Measurements from ENCODE around the gene RAB7A.
"Not testable (repeated sequence)": the region's sequence is repeated elsewhere in the genome, so short reads cannot be mapped to it uniquely, and the experiment has no call there.

RAB7A gene

DNA sequence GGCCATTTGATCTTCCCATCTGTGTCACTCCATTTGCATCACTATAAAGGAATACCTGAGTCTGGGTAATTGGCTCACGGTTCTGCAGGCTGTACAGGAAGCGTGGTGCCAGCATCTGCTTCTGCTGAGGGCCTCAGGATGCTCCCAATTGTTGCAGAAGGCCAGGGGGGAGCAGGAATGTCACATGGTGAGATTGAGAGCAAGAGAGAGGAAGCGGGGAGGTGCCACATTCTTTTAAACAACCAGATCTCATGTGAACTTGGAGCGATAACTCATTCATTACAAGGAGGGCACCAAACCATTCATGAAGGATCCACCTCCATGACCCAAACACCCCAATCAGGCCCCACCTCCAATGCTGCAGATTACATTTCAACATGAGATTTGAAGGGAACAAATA, 13.1 kb upstream of the RAB7A start:
- no peak for DNase-seq

- no peak for DNase-seq
These were observed 11.0 kb upstream of the RAB7A start for GRCh38 chr3:128714887-128715491.

DNA sequence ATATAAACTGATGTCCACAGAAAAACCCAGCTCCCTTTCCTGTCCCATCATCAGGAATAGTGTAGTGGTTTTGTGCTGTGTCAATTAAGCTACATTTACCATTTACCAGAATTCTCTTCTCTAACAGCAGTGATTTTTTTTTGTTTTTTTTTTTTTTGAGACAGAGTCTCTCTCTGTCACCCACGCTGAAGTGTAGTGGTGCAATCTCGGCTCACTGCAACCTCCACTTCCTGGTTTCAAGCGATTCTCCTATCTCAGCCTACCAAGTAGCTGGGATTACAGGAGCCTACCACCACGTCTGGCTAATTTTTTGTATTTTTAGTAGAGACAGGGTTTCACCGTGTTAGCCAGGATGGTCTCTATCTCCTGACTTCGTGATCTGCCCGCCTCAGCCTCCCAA, 7.1 kb upstream of the RAB7A start:
- not testable (repeated sequence) for DNase-seq

GRCh38 chr3:128720891-128721290, 5.1 kb upstream of the RAB7A start:
- DNase-seq: no peak

DNA sequence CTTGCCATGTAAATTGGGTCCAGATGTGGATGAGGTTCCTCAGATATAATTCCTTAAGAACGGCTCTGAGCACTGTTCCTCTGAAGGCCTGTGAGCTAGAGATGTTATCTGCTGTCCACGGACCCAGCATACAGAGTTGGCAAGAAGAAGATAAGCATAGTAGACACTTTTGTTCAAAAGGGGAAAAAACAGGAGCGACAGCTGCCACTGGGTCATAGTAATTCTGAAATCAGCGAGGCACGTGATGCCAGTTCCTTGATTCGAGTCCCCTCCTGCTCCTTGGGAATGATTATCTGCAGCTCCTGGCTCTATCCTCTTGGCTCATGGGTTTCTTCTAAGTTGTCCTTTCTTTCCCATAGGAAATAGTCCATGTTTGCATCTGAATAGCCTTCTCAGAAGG, 2.5 kb upstream of the RAB7A start:
- DNase-seq: no peak

- DNase-seq: no peak
These were observed 398 bp upstream of the RAB7A start for GRCh38 chr3:128725547-128726022.

DNA sequence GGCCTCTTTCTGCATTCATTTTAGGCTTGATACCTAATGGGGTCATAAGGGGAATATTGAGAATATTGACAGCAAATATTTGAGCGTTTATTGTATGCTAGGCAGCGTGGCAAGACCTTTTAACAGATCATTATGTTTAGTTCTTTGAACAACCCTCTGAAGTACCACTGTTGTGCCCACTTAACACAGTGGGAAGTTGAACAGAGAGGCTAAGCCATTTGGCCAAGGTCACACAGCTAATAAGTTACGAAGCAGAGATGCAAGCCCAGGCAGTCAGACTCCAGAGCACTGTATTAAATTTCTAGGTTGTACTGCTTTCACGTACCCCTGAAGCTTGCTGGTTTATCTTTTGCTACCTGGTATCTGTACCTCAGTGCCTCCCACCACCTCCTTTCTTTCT, 1.1 kb downstream of the RAB7A start:
- no peak for DNase-seq

GRCh38 chr3:128727485-128727884, 1.5 kb downstream of the RAB7A start:
- DNase-seq: no peak

DNA sequence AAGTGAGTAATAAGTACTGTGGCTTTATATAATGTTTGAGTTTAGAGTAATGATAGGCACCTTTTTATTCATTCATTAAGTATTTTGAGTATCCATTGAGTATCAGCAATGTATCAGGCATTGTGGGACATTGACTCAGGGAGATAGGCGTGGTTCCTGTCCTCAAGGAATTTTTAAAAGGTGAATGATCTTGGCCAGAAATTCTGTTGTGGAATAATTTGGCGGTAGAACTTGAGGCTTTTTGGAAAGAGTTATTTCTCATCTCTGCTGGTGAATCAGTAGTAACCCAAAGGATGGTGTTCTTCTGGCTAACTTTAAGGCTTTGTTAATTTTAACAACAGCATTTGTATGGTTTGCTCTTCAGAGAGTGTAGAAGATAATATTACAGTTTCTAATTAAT, 2.0 kb downstream of the RAB7A start:
- no peak for DNase-seq

DNA sequence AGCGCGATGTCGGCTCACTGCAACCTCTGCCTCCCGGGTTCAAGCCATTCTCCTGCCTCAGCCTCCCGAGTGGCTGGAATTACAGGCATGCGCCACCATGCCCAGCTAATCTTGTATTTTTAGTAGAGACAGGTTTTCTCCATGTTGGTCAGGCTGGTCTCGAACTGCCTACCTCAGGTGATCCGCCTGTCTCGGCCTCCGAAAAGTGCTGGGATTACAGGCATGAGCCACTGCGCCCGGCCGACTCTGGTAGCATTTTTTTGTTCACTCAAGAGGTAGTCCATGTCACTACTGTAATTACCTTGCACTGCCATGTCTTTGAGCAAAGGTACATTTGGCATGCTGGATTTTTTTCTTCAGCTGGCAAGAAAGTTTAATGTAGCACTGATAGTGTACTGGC, 2.5 kb downstream of the RAB7A start:
- not testable (repeated sequence) for DNase-seq

- no peak for DNase-seq
These were observed 4.5 kb downstream of the RAB7A start for GRCh38 chr3:128730471-128730870.

DNA sequence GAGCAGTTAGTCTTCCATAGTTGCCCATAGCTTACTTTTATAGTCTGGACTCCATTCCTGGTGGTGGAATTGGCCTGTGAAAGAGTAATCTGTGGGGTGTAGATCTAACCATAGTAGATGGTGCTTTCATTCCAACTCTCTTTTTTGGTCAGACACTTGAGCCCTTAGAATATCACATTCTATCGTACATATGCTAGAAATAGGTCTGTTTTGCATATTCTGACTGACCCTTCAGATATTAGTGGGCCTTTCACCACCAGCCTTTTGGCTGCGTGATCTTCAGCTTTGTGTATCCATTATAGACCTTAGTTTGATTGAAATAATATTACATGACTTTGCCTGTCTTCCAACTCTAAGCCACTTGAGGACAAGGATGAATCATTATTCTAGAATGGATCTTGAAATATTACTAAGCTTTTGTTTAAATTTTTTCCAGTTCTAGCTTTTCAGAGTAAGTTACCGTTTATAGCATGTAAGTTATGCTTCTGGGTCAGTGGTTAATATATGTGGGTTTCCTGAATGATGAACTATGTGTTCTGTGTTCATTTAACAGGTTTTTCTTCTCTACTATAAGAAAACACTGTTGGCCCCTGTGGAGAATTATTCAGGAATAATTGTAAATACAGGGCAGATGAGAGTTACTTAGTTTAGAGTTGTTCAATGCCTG, 8.7 kb downstream of the RAB7A start:
- no peak for DNase-seq

- no peak for DNase-seq
These were observed 9.3 kb downstream of the RAB7A start for GRCh38 chr3:128735287-128735686.

- DNase-seq: no peak
These were observed 9.9 kb downstream of the RAB7A start for GRCh38 chr3:128735884-128736283.

GRCh38 chr3:128736601-128737000, 10.6 kb downstream of the RAB7A start:
- no peak for DNase-seq

DNA sequence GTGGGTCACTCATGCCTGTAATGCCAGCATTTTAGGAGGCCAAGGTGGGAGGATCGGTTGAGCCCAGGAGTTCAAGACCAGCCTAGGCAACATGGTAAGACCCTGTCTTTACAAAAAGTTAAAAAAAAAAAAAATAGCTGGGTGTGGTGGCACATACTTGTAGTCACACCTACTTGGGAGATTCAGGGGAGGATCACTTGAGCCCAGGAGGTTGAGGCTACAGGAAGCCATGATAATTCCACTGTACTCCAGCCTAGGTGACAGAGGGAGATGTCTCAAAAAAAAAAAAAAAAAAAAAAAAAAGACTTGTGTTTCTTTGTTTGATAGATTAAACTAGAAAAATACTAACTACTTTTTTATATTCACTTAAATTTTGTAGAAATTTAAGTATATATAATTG, 14.6 kb downstream of the RAB7A start:
- DNase-seq: no peak

DNA sequence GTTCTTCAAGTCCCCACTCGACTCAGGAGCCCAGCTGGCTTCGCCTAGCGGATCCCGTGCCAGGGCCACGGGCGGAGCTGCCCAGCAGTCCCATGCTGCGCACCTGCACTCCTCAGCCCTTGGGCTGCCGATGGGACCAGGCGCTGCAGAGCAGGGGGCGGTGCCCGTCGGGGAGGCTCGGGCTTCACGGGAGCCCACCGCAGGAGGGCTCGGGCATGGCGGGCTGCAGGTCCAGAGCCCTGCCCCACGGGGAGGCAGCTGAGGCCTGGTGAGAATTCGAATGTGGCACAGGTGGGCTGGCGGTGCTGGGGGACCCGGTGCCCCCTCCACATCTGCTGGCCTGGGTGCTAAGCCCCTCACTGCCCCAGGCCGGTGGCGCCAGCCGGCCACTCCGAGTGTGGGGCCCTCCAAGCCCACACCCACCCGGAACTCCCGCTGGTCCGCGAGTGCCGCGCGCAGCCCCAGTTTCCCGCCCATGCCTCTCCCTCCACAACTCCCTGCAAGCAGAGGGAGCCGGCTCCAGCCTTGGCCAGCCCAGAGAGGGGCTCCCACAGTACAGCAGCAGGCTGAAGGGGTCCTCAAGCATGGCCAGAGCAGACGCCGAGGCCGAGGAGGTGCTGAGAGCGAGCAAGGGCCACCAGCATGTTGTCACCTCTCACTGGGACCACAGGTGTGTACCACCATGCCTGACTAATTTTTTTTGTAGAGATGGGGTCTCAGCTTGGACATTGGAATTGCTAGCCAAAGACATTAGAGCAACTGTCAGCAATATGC, 17.0 kb downstream of the RAB7A start:
- DNase-seq: no peak

- no peak for DNase-seq
These were observed 19.8 kb downstream of the RAB7A start for GRCh38 chr3:128745742-128746141.

DNA sequence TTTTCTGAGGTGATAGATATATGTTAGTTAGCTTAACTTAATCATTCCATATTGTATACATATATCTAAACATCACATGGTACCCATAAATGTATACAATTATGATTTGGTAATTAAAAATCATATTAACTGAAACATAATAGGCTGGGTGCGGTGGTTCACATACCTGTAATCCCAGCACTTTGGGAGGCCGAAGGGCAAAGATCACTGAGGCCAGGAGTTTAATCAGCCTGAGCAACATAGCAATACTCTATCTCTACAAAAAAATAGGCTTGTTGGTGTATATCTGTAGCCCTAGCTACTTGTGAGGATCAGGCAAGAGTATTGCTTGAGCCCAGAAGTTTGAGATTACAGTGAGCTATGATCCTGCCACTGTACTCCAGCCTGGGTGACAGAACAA, 20.9 kb downstream of the RAB7A start:
- DNase-seq: no peak

DNA sequence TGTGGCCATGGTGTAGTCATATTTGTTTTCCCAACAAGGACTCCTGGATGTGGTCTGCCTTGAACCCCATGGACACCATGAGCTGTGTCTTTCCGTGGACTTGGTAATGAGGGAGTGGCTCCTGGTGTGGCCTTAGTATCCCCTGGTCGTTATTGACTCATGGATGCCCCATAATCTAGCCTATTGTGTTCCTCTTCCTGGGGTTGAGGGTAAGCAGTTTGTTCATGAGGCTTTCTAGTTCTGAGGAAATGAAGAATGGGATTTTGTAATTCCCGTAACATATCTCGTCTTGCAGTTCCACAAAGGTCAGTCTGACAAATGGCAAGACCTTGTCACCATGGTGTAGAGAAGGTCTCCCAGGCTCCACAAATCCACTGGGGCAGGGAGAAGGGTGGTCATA, 22.6 kb downstream of the RAB7A start:
- DNase-seq: no peak

DNA sequence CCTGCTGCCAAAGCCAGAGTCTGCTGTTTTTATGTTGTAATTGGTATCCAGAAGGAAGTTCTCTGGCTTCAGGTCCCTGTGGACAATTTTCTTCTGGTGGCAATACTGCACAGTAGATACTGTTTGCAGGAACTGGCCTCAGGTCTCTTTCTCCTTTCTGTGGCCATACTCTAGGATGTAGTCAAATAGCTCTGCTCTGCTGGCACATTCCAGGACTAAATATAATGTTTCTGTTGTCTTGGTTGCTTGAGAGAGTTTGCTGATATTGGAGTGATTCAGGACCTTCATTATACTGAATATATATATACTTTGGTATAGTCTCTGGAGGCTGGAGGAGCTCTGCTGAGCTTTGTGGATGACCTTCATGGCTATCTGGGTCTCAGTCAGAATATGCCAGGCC, 23.1 kb downstream of the RAB7A start:
- no peak for DNase-seq

DNA sequence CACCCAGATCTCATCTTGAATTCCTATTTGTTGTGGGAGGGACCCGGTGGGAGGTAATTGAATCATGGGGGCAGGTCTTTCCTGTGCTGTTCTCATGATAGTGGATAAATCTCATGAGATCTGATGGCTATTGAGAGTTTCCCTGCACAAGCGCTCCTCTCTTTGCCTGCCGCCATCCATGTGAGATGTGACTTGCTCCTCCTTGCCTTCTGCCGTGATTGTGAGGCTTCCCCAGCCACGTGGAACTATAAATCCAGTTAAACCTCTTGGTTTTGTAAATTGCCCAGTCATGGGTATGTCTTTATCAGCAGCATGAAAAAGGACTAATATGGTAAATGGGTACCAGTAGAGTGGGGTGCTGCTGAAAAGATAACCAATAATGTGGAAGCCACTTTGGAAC, 23.6 kb downstream of the RAB7A start:
- not testable (repeated sequence) for DNase-seq

DNA sequence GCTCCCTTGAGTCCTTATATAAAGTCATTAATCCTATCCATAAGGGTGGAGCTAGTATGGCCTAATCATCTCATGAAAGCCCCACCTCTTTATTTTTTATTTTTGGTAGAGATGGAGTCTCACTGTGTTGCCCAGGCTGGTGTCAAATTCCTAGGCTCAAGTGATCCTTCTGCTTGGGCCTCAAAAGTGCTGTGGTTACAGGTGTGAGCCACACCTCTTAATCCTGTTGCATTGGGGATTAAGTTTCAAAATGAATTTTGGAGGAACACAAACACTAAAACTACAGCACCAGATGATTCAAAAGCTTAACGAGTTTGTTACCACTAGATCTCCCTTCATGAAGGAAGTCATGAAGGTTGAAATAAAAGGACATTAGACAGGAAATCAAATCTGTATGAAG, 27.7 kb downstream of the RAB7A start:
- no peak for DNase-seq

GRCh38 chr3:128760042-128760441, 34.1 kb downstream of the RAB7A start:
- no peak for DNase-seq

Data from NCI-H2081 (cell line).